ENCODE results near the gene FARP1.

DNA sequence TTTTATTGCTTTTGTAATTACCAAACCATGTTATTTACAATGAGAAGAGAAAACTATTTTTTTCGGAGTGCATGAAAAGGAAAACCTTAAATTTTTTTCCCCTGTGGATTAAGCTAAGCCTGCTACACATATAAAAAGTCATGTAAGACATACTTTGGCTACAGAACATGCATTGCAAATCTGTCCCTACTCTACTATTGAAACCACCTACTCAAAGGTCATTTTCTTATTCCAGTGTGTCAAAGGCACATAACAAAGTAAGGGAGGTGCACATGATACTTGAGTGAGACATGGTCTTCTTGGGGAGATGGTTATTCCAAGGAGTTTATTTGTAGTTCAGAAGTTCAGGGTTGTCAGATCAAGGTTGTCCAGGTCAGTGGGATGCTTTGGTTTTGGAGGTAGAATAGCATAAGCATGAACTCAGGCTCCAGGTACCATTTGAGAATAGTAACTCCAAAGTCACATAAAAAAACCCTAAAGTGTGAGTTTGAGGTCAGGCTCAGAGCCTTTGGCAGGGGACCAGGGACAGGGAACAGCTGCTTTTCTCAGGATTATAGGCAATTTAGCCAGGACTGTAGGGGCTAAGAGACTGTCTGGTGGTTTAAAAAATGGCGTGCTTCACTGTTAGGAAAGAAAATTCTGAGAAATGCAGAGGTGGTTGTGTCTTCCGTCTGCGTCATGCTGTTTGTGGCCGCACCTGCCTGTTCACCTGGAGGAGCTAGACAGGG, 15.4 kb downstream of the FARP1 start:
- TF ChIP-seq, protein P1, sequence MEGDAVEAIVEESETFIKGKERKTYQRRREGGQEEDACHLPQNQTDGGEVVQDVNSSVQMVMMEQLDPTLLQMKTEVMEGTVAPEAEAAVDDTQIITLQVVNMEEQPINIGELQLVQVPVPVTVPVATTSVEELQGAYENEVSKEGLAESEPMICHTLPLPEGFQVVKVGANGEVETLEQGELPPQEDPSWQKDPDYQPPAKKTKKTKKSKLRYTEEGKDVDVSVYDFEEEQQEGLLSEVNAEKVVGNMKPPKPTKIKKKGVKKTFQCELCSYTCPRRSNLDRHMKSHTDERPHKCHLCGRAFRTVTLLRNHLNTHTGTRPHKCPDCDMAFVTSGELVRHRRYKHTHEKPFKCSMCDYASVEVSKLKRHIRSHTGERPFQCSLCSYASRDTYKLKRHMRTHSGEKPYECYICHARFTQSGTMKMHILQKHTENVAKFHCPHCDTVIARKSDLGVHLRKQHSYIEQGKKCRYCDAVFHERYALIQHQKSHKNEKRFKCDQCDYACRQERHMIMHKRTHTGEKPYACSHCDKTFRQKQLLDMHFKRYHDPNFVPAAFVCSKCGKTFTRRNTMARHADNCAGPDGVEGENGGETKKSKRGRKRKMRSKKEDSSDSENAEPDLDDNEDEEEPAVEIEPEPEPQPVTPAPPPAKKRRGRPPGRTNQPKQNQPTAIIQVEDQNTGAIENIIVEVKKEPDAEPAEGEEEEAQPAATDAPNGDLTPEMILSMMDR (IDR thresholded peaks at IDR 0.05), result no peak
- no peak for TF ChIP-seq POLR2A (IDR thresholded peaks at IDR 0.05)

Measured in body of pancreas (tissue), 4 donors.